ENCODE results near the gene DPF3.

GRCh38 chr14:72683787-72684186 lies 210.1 kb downstream of the DPF3 start:
- TF ChIP-seq CTCF (IDR thresholded peaks at IDR 0.05), result no peak
- TF ChIP-seq POLR2A (IDR thresholded peaks at IDR 0.05), result no peak
- TF ChIP-seq POLR2AphosphoS5 (IDR thresholded peaks at IDR 0.05), result no peak

Data from prostate gland (tissue), 2 donors.